Ishikawa (cell line): ENCODE measurements around the gene NPAS1.

Experiments used
- CEBPB ChIP-seq: IDR thresholded peaks from 2 replicates; pipeline ENCODE4 v1.6.1; 2012
- CREB1 ChIP-seq: IDR thresholded peaks from 2 replicates; pipeline ENCODE4 v1.6.1; 2012; ENCODE audit warnings: low read depth
- EGR1 ChIP-seq: IDR thresholded peaks from 2 replicates; pipeline ENCODE4 v1.6.1; 2012
- EP300 ChIP-seq: IDR thresholded peaks from 2 replicates; pipeline ENCODE4 v1.6.1; 2012; ENCODE audit warnings: borderline replicate concordance
- FOXM1 ChIP-seq: IDR thresholded peaks from 2 replicates; pipeline ENCODE4 v1.6.1; 2012; ENCODE audit warnings: low read depth, borderline replicate concordance
- NFIC ChIP-seq: IDR thresholded peaks from 2 replicates; pipeline ENCODE4 v1.6.1; 2012
- RAD21 ChIP-seq: IDR thresholded peaks from 2 replicates; pipeline ENCODE4 v1.6.1; 2012; ENCODE audit warnings: low read depth
- TCF12 ChIP-seq: IDR thresholded peaks from 2 replicates; pipeline ENCODE4 v1.6.1; 2012; ENCODE audit warnings: low read depth
- TEAD4 ChIP-seq: IDR thresholded peaks from 2 replicates; pipeline ENCODE4 v1.6.1; 2012
- YY1 ChIP-seq: IDR thresholded peaks from 2 replicates; pipeline ENCODE4 v1.6.1; 2012; ENCODE audit warnings: low read depth
- ZBTB7A ChIP-seq: IDR thresholded peaks from 2 replicates; pipeline ENCODE4 v1.6.1; 2012; ENCODE audit warnings: low read depth
- TF ChIP-seq, protein P1 (sequence below): IDR thresholded peaks from 2 replicates; pipeline ENCODE4 v1.6.1; 2012
- TF ChIP-seq, protein P2 (sequence below): IDR thresholded peaks from 2 replicates; pipeline ENCODE4 v1.6.1; 2012; ENCODE audit warnings: low read depth, mild to moderate bottlenecking

DNA sequence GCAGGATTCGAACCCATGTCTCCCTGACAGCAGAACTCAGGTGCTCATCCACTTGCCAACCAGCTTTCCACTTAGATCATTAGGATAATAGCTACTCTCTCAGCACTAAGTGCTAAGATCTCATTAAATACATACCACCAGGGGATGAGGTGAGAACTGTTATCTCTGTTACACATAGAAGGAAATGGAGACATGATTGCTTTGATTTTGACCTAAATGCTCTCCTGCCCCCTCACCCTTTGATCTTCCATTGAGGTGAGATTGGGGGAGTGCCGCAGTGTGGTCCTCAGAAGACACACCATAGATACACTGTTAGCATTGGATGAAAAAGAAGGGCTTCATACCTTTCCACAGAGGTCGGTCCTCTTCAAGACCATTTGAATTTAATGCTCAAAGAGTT lies 38.9 kb upstream of the NPAS1 start:
- TF ChIP-seq TEAD4 (no peak), CEBPB (no peak), YY1 (no peak), EP300 (no peak), CREB1 (no peak), EGR1 (no peak), RAD21 (no peak), FOXM1 (no peak), TCF12 (no peak), ZBTB7A (no peak), NFIC (no peak)
- TF ChIP-seq, protein P1, sequence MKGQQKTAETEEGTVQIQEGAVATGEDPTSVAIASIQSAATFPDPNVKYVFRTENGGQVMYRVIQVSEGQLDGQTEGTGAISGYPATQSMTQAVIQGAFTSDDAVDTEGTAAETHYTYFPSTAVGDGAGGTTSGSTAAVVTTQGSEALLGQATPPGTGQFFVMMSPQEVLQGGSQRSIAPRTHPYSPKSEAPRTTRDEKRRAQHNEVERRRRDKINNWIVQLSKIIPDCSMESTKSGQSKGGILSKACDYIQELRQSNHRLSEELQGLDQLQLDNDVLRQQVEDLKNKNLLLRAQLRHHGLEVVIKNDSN, result no peak
- TF ChIP-seq, protein P2, sequence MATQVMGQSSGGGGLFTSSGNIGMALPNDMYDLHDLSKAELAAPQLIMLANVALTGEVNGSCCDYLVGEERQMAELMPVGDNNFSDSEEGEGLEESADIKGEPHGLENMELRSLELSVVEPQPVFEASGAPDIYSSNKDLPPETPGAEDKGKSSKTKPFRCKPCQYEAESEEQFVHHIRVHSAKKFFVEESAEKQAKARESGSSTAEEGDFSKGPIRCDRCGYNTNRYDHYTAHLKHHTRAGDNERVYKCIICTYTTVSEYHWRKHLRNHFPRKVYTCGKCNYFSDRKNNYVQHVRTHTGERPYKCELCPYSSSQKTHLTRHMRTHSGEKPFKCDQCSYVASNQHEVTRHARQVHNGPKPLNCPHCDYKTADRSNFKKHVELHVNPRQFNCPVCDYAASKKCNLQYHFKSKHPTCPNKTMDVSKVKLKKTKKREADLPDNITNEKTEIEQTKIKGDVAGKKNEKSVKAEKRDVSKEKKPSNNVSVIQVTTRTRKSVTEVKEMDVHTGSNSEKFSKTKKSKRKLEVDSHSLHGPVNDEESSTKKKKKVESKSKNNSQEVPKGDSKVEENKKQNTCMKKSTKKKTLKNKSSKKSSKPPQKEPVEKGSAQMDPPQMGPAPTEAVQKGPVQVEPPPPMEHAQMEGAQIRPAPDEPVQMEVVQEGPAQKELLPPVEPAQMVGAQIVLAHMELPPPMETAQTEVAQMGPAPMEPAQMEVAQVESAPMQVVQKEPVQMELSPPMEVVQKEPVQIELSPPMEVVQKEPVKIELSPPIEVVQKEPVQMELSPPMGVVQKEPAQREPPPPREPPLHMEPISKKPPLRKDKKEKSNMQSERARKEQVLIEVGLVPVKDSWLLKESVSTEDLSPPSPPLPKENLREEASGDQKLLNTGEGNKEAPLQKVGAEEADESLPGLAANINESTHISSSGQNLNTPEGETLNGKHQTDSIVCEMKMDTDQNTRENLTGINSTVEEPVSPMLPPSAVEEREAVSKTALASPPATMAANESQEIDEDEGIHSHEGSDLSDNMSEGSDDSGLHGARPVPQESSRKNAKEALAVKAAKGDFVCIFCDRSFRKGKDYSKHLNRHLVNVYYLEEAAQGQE, result no peak
